Measurements from ENCODE around the gene GALR1.
"Not testable (repeated sequence)": the region's sequence is repeated elsewhere in the genome, so short reads cannot be mapped to it uniquely, and the experiment has no call there.

The GALR1 gene, protein sequence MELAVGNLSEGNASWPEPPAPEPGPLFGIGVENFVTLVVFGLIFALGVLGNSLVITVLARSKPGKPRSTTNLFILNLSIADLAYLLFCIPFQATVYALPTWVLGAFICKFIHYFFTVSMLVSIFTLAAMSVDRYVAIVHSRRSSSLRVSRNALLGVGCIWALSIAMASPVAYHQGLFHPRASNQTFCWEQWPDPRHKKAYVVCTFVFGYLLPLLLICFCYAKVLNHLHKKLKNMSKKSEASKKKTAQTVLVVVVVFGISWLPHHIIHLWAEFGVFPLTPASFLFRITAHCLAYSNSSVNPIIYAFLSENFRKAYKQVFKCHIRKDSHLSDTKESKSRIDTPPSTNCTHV

DNA sequence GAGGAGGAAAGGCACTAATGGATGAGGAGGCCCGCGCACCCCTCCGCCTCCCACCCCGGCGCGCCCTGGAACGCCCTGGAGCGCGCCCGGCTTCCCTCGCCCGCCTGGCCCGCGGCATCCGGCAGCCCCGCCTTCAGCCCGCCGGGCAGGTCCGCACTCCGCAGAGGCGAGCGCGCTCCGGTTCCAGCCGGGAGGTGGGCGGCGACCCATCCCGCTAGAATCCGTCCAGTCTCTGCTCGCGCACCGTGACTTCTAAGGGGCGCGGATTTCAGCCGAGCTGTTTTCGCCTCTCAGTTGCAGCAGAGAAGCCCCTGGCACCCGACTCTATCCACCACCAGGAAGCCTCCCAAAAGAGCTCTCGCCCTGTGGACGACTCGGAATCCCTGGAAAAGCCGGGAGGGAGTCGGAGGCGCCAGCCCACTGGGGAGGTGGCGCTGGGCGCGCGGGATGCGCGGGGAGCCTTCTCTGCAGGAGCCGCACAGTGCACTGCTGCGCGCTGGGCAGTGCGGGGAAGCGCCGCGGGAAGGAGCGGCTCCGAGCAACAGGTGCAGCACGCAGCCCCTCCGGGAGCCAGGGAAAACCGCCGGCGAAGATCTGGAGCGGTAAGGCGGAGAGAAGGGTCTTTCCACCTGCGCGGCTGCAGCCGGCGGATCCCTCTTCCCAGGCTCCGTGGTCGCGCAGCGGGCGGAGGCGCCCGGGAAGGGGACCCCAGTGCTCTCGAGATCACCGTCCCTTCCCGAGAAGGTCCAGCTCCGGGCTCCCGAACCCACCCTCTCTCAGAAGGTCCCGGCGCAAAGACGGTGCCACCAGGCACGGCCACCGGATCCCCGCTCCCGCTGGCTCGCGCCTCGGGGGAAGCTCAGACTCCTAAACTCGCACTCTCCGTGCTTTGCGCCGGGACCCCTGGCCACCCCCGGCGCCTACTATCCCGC, at the start of gene GALR1:
GALR1 (plus strand) TSS at position 280 of the 932 bp plus-strand sequence. CDS start 701 bp downstream, outside the sequence.
- no peak for DNase-seq (ENCODE audit: low read depth in 2 of 2)

DNA sequence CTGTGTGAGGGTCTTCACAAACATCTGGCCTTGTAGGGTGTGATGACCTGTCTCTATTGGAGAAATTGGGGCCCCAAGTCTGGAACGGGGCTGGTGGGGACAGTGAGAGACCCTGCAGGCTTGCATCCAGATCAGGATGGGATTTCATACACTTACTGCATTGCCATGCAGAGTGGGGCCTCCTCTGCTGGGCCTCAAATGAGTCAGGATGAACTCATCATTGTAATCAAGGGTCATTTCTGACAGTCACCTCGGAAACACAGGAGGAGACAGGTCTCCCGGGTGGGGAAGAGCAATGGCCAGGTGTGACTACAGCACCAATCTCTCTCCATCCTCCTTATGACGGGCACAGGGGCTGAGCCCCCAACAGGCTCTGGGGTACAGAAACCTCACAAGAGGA, 48.1 kb upstream of the GALR1 start:
- no peak for DNase-seq (ENCODE audit: low read depth in 2 of 2)

DNA sequence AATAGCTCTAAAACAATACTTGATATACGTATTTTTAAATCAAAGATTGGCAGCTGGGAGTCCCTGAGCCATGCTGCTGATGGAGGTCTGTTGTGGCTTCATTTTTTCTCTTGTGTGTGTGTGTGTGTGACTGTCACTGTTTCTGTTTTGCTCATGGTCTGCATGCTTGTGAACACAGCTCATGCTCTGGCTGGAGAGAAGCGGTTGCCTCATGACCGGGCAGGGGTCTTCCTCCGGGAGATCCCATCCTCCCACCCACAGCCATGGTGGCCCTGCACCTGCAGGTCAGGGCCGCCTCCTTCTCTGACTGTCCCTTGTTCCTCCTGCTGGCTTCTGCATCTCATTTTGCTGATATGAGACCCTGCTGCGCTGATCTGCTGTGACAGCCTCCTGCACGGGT, 47.3 kb upstream of the GALR1 start:
- no peak for DNase-seq (ENCODE audit: low read depth in 2 of 2)

DNA sequence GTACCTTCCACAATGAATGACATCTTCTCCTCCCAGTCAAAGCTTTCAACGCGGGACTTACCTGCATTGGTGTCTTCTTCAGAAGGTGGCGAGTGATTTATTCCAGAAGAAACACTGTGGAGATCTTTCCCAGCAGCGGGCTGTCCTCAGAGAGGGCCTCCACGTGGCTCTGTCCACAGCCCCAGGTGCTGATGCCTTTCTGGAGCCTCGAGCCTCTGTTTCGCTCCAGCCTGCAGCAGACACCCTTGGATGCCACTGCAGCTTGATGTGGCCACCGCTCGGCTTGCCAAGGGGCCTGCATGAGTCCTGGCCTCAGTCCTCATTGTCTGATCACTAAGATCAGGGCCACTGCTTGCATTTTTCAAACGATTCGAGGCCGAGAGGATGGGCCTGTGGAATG, 46.6 kb upstream of the GALR1 start:
- DNase-seq (ENCODE audit: low read depth in 2 of 2), result no peak

DNA sequence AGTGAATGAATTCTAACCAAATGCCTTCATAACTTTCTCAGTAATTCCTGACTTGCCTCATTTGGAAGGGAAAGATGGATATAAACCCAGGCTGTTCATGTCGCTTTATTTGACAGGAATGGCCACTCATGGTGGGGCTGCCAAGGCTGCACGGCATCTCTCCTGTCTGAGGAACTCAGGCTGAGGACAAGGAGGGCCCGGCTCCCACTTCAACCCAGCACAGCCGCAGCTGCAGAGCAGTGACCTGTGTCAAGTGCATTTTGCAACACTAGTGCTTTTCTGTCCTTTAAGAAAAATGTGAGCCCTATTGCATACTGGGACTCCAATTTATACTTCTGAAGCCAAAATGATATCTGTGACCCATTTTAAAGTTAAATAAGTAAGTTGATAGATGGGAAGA, 45.8 kb upstream of the GALR1 start:
- DNase-seq (ENCODE audit: low read depth in 2 of 2), result no peak

DNA sequence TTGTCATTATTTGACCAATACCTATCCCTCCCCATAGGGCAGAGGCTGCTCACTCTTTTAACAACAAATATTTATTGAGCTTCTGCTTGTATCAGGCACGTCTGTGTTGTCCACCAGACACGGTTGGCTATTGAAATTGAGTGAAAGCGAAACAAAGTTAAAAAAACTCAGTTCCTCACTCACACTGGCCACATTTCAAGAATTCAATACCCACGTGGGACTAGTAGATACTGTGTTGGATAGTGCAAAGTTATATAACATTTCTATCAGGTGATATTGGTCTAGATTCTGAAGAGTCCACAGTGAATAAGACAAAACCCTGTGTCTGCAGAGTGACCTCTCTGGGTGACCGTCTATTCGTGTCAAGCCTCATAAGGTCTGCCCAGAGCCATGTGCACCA, 43.9 kb upstream of the GALR1 start:
- DNase-seq (ENCODE audit: low read depth in 2 of 2), result no peak

DNA sequence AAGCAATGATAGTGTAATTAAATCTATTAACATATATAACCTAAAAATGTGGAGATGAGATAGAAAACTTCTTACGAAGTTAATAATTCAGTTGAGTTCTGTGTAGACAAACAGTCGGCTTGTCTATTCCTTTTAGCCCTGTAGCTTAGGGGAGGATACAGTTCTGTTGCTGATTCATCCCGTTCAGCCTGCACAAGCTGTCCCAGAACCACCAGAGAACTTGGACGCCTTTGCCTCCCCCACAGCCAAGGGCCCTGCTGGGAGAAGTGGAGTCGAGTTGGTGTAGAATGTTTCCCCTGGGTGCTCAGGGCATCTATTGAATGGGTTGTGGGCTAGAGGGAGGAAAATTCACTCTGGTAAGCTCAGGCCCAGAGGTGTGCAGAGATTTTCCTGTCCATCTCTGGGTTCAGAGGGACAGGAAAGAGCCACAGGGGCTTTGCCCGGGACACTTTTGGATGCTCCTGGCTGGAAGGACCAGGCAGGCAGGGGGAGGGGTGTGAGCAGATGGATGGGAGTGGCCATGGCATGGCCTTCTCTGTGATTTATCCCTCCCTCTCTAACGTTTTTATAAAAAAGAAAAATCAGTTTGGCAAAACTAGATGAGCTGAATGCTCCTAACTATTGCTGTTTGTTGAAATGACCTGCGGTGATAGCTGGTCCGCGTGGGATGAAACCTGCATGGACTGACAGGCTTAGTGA, 42.8 kb upstream of the GALR1 start:
- DNase-seq (ENCODE audit: low read depth in 2 of 2), result no peak

DNA sequence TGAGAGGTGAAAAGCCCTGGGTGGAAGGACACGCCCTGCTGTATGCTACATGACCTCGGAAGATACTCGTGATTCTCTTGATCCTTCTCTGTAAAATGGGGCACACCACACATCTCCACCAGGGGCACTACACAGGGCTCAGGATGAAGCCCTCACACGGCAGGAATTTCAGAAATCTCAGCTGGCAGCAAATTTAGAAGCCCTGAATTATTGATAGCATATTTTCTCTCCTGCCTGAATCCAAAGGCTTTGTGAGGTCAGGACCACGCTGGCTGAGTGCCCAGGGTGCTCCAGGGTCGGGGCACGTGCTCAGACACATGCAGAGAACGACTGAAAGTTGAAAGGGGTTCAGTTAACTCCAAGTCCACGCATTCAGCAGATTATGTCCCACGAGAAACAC, 42.1 kb upstream of the GALR1 start:
- DNase-seq (ENCODE audit: low read depth in 2 of 2), result peak in 1 of 2 donors; percentile 17

DNA sequence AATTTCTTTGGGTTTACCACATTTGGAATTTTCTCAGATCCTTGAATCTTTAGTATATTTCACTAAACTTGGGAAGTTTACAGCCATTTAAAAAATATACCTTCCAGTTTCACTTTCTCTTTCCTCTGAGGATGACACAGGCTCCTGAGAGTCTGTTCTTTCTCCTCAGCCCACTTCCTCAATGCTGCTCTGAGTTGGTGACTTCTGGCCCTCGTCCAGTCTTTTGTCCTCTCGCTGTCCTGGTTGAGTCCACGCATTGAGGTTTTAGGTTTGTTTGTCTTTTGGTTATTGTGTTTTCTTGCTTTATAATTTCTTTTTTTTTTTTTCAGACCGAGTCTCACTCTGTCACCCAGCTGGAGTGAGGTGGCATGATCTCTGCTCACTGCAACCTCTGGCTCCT, 40.7 kb upstream of the GALR1 start:
- DNase-seq (ENCODE audit: low read depth in 2 of 2), result no peak

DNA sequence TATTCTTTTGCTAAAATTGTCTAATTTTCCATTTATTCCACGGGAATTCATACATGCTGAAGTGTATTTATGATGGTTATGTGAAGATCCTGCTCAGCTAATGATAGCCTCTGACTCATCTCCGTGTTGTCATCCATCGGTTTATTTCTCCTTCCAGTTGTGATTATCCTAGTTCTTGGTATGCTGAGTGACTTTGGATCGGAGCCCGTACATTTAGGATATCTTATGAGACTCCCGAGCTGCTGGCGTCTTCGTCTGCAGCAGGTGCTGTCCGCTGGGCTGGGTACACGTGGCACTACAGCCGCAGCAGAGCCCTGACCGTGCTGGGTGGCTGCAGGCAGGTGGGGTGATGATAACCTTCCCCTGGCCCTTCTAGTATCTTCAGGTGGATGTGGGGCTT, 40.1 kb upstream of the GALR1 start:
- no peak for DNase-seq (ENCODE audit: low read depth in 2 of 2)

DNA sequence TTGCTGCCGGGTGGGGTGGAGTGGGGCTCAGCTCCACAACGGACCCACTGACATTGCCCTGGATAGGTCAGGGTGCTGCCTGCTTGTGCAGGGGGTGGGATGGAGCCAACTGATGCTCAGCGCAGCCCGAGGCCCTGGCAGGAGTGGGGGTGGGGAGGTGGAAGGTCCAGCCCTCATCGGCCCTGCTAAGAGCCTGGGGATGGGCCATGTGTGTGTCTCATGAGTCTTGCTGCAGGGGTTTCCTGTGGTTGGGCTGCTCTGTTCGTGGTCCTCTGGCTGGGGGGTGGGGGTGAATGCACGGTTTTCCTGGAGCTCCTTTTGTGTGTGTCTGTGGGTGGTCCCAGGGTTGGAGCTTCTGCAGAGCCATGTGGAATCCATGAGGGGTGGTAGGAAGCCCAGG, 39.4 kb upstream of the GALR1 start:
- DNase-seq (ENCODE audit: low read depth in 2 of 2), result no peak

DNA sequence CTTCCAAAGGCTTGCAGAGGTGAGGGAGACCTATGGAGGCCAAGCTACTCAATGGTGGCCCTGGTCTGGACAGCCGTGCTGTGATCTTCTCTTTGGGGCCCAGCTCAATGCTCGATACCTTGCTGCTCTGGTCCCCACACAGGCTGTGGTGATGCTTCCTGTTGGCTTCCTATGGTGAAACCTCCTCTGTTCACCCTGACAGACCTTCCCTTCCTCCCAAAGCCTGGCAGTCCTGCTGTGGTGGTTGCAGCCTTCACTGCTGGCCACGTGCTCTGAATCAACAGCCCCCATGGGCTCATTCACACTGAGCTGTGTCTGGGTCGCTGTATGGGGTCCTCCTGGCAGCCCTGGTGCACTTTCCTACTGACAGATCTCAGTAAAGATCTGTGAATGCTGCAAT, 31.0 kb upstream of the GALR1 start:
- no peak for DNase-seq (ENCODE audit: low read depth in 2 of 2)

DNA sequence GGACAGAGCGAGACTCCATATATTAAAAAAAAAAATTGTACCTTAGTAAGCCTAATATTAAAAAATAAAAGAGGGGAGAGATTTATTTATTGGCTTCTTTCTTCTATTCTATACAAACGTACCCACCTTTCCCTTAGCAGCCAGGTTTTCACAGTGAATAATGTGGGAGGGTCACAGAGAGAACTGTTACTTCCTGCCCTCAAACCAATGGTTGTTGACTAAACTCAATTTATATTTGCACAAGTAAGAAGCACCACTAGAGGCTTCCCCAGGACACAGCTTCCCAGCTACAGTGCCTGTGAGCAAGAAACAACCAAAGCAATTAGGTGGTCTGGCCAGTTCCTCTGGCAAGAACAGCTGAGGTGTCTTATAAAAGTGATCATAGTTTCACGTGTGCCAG, 28.9 kb upstream of the GALR1 start:
- DNase-seq (ENCODE audit: low read depth in 2 of 2), result no peak

DNA sequence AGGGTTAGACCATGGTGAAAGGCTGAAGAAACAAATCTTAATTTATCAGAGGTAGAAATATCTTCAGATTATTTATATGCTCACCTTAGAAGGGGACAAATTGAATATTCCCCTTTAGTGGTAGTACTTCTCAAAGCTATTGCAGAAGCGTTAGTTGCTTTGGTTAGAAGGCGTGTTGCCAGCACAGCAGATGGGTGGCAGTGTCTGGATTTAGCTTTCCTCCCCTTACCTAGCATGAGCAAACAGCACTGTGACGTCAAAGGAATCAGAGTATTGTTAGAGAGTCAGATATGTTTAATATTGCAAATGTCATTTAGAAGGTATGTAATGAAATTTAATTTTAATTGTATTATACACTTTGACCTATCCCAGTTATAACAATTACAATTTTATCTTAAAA, 27.2 kb upstream of the GALR1 start:
- DNase-seq (ENCODE audit: low read depth in 2 of 2), result no peak

DNA sequence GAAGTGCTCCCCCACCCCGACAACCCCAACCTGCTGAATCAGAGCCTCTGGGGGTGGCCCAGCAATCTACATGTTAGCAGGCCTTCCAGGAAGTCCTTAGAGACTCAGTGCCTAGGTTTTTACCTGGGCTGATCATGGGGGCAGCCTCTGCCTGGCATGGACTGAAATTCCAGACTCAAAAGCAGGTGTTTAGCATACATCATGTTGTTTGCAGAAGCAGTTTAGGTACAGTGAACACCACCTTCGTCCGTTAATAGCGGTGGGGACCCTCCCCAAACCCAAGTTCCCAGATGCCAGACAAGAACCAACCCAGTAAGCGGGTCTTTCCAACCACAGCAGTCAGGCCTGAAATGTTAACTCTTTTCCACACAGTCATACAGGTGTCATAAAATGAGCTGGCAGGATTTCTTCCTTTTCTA, 26.4 kb upstream of the GALR1 start:
- DNase-seq (ENCODE audit: low read depth in 2 of 2), result peak in 1 of 2 donors; percentile 27

DNA sequence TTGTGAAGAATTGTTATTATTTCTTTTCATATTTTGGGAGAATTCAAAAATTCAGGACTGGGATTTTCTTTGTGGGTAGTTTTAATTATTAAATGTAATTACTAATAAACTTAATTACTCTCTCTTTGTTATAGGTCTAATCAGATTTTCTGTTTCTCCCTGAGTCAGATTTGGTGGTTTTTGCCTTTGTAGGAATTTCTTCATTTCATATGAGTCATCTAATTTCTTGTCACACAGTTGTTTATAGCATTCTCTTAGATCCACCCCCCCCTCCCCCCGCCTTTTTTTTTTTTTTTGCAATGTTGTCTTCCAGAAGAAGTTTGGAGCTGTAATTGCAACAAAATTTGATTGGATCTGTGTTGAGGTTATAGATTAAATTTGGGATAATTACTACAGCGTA, 26.0 kb upstream of the GALR1 start:
- no peak for DNase-seq (ENCODE audit: low read depth in 2 of 2)

DNA sequence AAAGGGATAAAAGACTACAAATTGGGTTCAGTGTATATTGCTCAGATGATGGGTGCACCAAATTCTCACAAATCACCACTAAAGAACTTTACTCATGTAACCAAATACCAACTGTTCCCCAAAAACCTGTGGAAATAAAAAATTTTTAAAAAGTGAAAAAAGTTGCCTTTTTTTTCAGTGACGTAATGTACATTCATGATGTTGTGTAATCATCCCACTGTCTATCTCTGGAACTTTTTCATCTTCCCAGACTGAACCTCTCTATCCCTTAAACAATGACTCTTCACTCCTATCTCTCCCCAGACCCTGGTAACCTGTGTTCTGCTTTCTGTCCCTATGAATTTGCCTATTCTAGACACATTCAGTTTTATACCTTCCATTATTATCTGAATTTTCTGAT, 19.0 kb upstream of the GALR1 start:
- DNase-seq (ENCODE audit: low read depth in 2 of 2), result no peak

DNA sequence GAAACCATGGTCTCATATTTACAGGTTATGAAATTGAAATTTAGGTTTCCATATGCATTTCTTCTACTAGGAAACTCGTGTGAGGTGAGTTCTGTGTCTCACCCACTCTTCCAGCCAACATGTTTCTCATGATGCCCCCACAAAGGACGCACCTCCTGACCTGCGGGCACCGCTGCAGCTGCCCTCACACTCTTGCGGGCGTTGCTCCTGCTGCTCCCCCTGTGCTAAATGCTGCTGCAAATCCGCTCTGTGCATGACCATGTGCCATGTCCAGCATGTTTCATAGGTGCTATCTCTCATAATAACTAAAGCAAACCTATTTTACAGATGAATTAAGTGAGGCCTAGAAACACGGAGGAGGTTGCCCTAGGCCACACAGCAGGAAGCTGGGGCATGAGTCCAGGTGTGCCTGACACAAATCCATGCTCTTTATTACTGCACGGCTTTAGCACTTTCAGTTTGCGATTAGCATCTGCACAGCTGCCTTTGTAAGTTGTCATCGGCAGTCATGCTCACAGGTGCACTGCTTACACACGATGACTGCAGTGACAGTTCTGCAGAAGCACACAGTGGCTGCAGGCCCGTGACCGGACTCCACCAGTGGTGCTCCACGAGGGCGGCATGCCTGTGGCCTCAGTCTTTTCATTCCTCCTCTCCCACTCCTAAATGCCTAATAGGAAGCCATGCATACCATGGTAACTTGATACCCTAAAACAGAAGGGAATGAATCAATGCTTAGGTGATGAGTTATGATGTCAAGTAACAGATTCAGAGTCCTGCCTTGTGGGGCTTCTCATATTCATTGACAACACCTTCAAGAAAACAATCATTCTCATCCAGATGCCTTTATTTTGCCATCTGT, 14.9 kb upstream of the GALR1 start:
- DNase-seq (ENCODE audit: low read depth in 2 of 2), result no peak

DNA sequence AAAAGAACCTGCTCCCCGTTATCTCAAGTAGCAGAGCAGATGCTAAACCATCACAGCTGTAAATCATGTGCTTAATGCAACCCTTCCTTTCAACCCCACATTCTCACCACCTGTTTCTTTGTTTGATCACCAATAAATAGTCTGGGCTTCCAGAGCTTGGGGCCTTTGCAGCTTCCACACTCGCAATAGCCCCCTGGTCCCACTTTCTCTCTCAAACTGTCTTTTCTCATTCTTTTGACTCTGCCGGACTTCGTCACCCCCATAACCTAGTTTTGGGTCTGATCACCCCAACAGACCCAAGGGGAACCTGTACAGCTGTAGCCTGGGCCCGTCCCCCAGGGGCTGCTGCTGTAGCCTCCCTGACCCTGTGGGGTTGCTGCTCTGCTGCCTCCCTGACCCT, 10.4 kb upstream of the GALR1 start:
- not testable (repeated sequence) for DNase-seq (ENCODE audit: low read depth in 2 of 2)

DNA sequence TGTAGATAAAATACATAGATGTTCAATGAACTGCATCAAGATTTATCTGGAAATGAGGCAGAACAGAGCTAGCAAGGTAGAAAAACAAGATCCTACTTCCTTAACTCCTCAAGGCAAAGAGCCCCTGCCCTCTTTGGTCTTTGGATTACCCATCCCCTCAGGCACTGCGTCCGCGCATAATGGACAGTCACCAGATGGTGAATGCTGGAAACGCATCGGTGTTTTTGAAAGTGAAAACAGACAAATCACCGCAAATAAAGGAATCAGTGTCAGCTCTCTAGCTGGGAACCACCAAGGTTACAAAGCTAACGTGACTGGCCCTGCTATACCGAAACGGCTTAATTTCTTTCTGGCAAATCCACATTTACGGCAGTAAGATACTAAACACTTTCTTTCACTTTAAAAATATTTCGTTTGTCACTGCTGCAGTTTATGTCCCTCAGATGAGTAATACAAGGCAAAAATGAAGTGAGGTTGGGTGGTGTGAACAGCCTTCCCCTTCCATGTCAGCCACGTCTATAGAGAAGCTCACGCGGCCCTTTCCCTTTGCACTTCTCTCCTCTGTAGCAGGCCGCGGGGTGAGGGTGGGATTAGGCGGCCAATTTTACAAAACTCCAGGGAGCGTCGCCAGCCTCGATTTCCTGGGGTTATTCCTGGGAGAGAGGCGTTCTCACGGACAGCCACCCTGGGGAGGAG, 627 bp upstream of the GALR1 start:
- no peak for DNase-seq (ENCODE audit: low read depth in 2 of 2)

DNA sequence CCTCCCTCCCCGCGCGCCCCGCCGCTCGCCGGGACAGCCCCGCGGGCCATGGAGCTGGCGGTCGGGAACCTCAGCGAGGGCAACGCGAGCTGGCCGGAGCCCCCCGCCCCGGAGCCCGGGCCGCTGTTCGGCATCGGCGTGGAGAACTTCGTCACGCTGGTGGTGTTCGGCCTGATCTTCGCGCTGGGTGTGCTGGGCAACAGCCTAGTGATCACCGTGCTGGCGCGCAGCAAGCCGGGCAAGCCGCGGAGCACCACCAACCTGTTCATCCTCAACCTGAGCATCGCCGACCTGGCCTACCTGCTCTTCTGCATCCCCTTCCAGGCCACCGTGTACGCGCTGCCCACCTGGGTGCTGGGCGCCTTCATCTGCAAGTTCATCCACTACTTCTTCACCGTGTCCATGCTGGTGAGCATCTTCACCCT, 865 bp downstream of the GALR1 start:
- no peak for DNase-seq (ENCODE audit: low read depth in 2 of 2)
